ENCODE results near the gene STAC2.

STAC2 gene

GRCh38 chr17:39217734-39218369 is 7.9 kb downstream of the STAC2 start:
- Histone ChIP-seq H3K4me1 (ENCODE audit: control insufficient read depth, insufficient read depth, low read length) (no peaks in the 10 kb centered on the region), H3K4me3 (ENCODE audit: low read depth, low read length) (peak overlapping the region; percentile 13), H3K27me3 (ENCODE audit: control insufficient read depth, insufficient read depth, low read length) (peaks cover 28% of the 10 kb centered on the region), H3K9ac (ENCODE audit: low read depth, low read length) (no peak overlapping the region), H3K36me3 (ENCODE audit: control insufficient read depth, insufficient read depth, low read length) (no peaks in the 10 kb centered on the region), H3K9me3 (ENCODE audit: control insufficient read depth, insufficient read depth, low read length) (no peaks in the 10 kb centered on the region)

- Histone ChIP-seq H3K27me3 (ENCODE audit: control insufficient read depth, insufficient read depth, low read length) (peaks cover 22% of the 10 kb centered on the region), H3K4me3 (ENCODE audit: low read depth, low read length) (no peak overlapping the region), H3K9ac (ENCODE audit: low read depth, low read length) (no peak overlapping the region)
These were observed 11.9 kb downstream of the STAC2 start for GRCh38 chr17:39213852-39214251.

GRCh38 chr17:39212841-39213480 is 12.8 kb downstream of the STAC2 start:
- peaks cover 13% of the 10 kb centered on the region for H3K4me1 ChIP-seq (ENCODE audit: control insufficient read depth, insufficient read depth, low read length)
- no peak overlapping the region for H3K4me3 ChIP-seq (ENCODE audit: low read depth, low read length)
- H3K9ac ChIP-seq (ENCODE audit: low read depth, low read length): no peak overlapping the region
- no peaks in the 10 kb centered on the region for H3K36me3 ChIP-seq (ENCODE audit: control insufficient read depth, insufficient read depth, low read length)
- H3K9me3 ChIP-seq (ENCODE audit: control insufficient read depth, insufficient read depth, low read length): no peaks in the 10 kb centered on the region
- peaks cover 14% of the 10 kb centered on the region for H3K27me3 ChIP-seq (ENCODE audit: control insufficient read depth, insufficient read depth, low read length)

More at GRCh38 chr17:39213852-39214251, 11.9 kb downstream of the STAC2 start:
- Histone ChIP-seq H3K4me1 (ENCODE audit: control insufficient read depth, insufficient read depth, low read length) (peaks cover 7% of the 10 kb centered on the region), H3K9me3 (ENCODE audit: control insufficient read depth, insufficient read depth, low read length) (no peaks in the 10 kb centered on the region), H3K36me3 (ENCODE audit: control insufficient read depth, insufficient read depth, low read length) (no peaks in the 10 kb centered on the region)

- Histone ChIP-seq H3K36me3 (ENCODE audit: control insufficient read depth, insufficient read depth, low read length) (no peaks in the 10 kb centered on the region), H3K4me3 (ENCODE audit: low read depth, low read length) (no peak overlapping the region), H3K27me3 (ENCODE audit: control insufficient read depth, insufficient read depth, low read length) (peaks cover 10% of the 10 kb centered on the region), H3K4me1 (ENCODE audit: control insufficient read depth, insufficient read depth, low read length) (peaks cover 15% of the 10 kb centered on the region), H3K9ac (ENCODE audit: low read depth, low read length) (no peak overlapping the region), H3K9me3 (ENCODE audit: control insufficient read depth, insufficient read depth, low read length) (no peaks in the 10 kb centered on the region)
These were observed 13.4 kb downstream of the STAC2 start for GRCh38 chr17:39212195-39212810.

GRCh38 chr17:39210093-39210434 is 15.7 kb downstream of the STAC2 start:
- peaks cover under 1% of the 10 kb centered on the region for H3K36me3 ChIP-seq (ENCODE audit: control insufficient read depth, insufficient read depth, low read length)
- H3K4me1 ChIP-seq (ENCODE audit: control insufficient read depth, insufficient read depth, low read length): peaks cover 17% of the 10 kb centered on the region
- no peaks in the 10 kb centered on the region for H3K9me3 ChIP-seq (ENCODE audit: control insufficient read depth, insufficient read depth, low read length)
- peaks cover 3% of the 10 kb centered on the region for H3K27me3 ChIP-seq (ENCODE audit: control insufficient read depth, insufficient read depth, low read length)
- H3K4me3 ChIP-seq (ENCODE audit: low read depth, low read length): peak overlapping the region; percentile 61
- H3K9ac ChIP-seq (ENCODE audit: low read depth, low read length): peak overlapping the region; percentile 54

- H3K9ac ChIP-seq (ENCODE audit: low read depth, low read length): peak overlapping the region; percentile 54
- H3K9me3 ChIP-seq (ENCODE audit: control insufficient read depth, insufficient read depth, low read length): no peaks in the 10 kb centered on the region
- H3K36me3 ChIP-seq (ENCODE audit: control insufficient read depth, insufficient read depth, low read length): peaks cover 6% of the 10 kb centered on the region
- H3K27me3 ChIP-seq (ENCODE audit: control insufficient read depth, insufficient read depth, low read length): peaks cover 3% of the 10 kb centered on the region
- peaks cover 17% of the 10 kb centered on the region for H3K4me1 ChIP-seq (ENCODE audit: control insufficient read depth, insufficient read depth, low read length)
- peak overlapping the region; percentile 61 for H3K4me3 ChIP-seq (ENCODE audit: low read depth, low read length)
These were observed 16.2 kb downstream of the STAC2 start for GRCh38 chr17:39209317-39210092.

GRCh38 chr17:39208893-39209292 is 16.9 kb downstream of the STAC2 start:
- Histone ChIP-seq H3K27me3 (ENCODE audit: control insufficient read depth, insufficient read depth, low read length) (peaks cover 3% of the 10 kb centered on the region), H3K36me3 (ENCODE audit: control insufficient read depth, insufficient read depth, low read length) (peaks cover 12% of the 10 kb centered on the region), H3K4me1 (ENCODE audit: control insufficient read depth, insufficient read depth, low read length) (peaks cover 17% of the 10 kb centered on the region), H3K9ac (ENCODE audit: low read depth, low read length) (no peak overlapping the region), H3K9me3 (ENCODE audit: control insufficient read depth, insufficient read depth, low read length) (no peaks in the 10 kb centered on the region), H3K4me3 (ENCODE audit: low read depth, low read length) (peak overlapping the region; percentile 61)

GRCh38 chr17:39208136-39208535 is 17.6 kb downstream of the STAC2 start:
- no peaks in the 10 kb centered on the region for H3K9me3 ChIP-seq (ENCODE audit: control insufficient read depth, insufficient read depth, low read length)
- no peak overlapping the region for H3K4me3 ChIP-seq (ENCODE audit: low read depth, low read length)
- peaks cover 17% of the 10 kb centered on the region for H3K36me3 ChIP-seq (ENCODE audit: control insufficient read depth, insufficient read depth, low read length)
- H3K27me3 ChIP-seq (ENCODE audit: control insufficient read depth, insufficient read depth, low read length): peaks cover 3% of the 10 kb centered on the region
- H3K4me1 ChIP-seq (ENCODE audit: control insufficient read depth, insufficient read depth, low read length): peaks cover 17% of the 10 kb centered on the region
- no peak overlapping the region for H3K9ac ChIP-seq (ENCODE audit: low read depth, low read length)

GRCh38 chr17:39205112-39205526 is 20.6 kb downstream of the STAC2 start:
- no peak overlapping the region for H3K4me3 ChIP-seq (ENCODE audit: low read depth, low read length)
- peaks cover 37% of the 10 kb centered on the region for H3K36me3 ChIP-seq (ENCODE audit: control insufficient read depth, insufficient read depth, low read length)
- no peak overlapping the region for H3K9ac ChIP-seq (ENCODE audit: low read depth, low read length)
- H3K4me1 ChIP-seq (ENCODE audit: control insufficient read depth, insufficient read depth, low read length): peaks cover 15% of the 10 kb centered on the region
- H3K27me3 ChIP-seq (ENCODE audit: control insufficient read depth, insufficient read depth, low read length): peaks cover 2% of the 10 kb centered on the region
- H3K9me3 ChIP-seq (ENCODE audit: control insufficient read depth, insufficient read depth, low read length): no peaks in the 10 kb centered on the region

- no peak overlapping the region for H3K9ac ChIP-seq (ENCODE audit: low read depth, low read length)
- H3K27me3 ChIP-seq (ENCODE audit: control insufficient read depth, insufficient read depth, low read length): no peaks in the 10 kb centered on the region
- H3K4me3 ChIP-seq (ENCODE audit: low read depth, low read length): no peak overlapping the region
- no peaks in the 10 kb centered on the region for H3K9me3 ChIP-seq (ENCODE audit: control insufficient read depth, insufficient read depth, low read length)
- peaks cover 37% of the 10 kb centered on the region for H3K36me3 ChIP-seq (ENCODE audit: control insufficient read depth, insufficient read depth, low read length)
- peaks cover 14% of the 10 kb centered on the region for H3K4me1 ChIP-seq (ENCODE audit: control insufficient read depth, insufficient read depth, low read length)
These were observed 21.5 kb downstream of the STAC2 start for GRCh38 chr17:39204245-39204644.

- Histone ChIP-seq H3K9me3 (ENCODE audit: control insufficient read depth, insufficient read depth, low read length) (no peaks in the 10 kb centered on the region), H3K36me3 (ENCODE audit: control insufficient read depth, insufficient read depth, low read length) (peaks cover 37% of the 10 kb centered on the region), H3K4me1 (ENCODE audit: control insufficient read depth, insufficient read depth, low read length) (peaks cover 8% of the 10 kb centered on the region), H3K27me3 (ENCODE audit: control insufficient read depth, insufficient read depth, low read length) (no peaks in the 10 kb centered on the region), H3K9ac (ENCODE audit: low read depth, low read length) (peak overlapping the region; percentile 100), H3K4me3 (ENCODE audit: low read depth, low read length) (peak overlapping the region; percentile 83)
These were observed 24.7 kb downstream of the STAC2 start for GRCh38 chr17:39200957-39201510.
